VCaP (cell line): ENCODE results near the gene UBIAD1.
"Not testable (repeated sequence)": the region's sequence is repeated elsewhere in the genome, so short reads cannot be mapped to it uniquely, and the experiment has no call there.

ENCODE experiments used
- H3K27ac ChIP-seq: fragments of 450-650 bp; 2 replicates; pipeline ENCODE4 v1.5.1; 2017
- CTCF ChIP-seq: fragments of 450-650 bp; conservative IDR thresholded peaks from 2 replicates; pipeline ENCODE4 v1.5.1; 2017; ENCODE audit warnings: mild to moderate bottlenecking, moderate library complexity

The UBIAD1 gene

GRCh38 chr1:11266268-11267074 is 6.5 kb upstream of the UBIAD1 start:
- no peak overlapping the region for H3K27ac ChIP-seq
- no peak for TF ChIP-seq CTCF

GRCh38 chr1:11267350-11268337 is 5.4 kb upstream of the UBIAD1 start:
- H3K27ac ChIP-seq: not testable (repeated sequence)

- no peak for TF ChIP-seq CTCF
- peak overlapping the region; percentile 45 for H3K27ac ChIP-seq
Measured at GRCh38 chr1:11272544-11272831, 510 bp upstream of the UBIAD1 start.

- H3K27ac ChIP-seq: peak overlapping the region; percentile 89
- TF ChIP-seq CTCF: no peak
Measured at GRCh38 chr1:11273595-11274234, 717 bp downstream of the UBIAD1 start.

- no peak overlapping the region for H3K27ac ChIP-seq
- TF ChIP-seq CTCF: no peak
Measured at GRCh38 chr1:11279152-11279551, 6.2 kb downstream of the UBIAD1 start.

GRCh38 chr1:11279630-11280029 is 6.6 kb downstream of the UBIAD1 start:
- H3K27ac ChIP-seq: no peak overlapping the region; the same call in 1 of the 2 replicates
- no peak for TF ChIP-seq CTCF

- peak overlapping the region; percentile 54 for H3K27ac ChIP-seq
- no peak for TF ChIP-seq CTCF
Measured at GRCh38 chr1:11280719-11281376, 7.8 kb downstream of the UBIAD1 start.
